Heart left ventricle (tissue), 16 donors: ENCODE data around the gene ARHGAP8. TPM values are rescaled to one million over a fixed set of nuclear protein-coding genes. Genes with fewer than 3 reads are reported as not detected.

Experiments
- ATAC-seq, 4 donors: fragments of 200-7000 bp; cut with Tn5 transposase; one replicate each; pipeline ENCODE4 v1.9.1; 2020 to 2022; ENCODE audit warnings: moderate library complexity in 4 of 4, mild to moderate bottlenecking in 3 of 4, moderate number of reproducible peaks in 1 of 4
- DNase-seq, 5 donors: peaks; one replicate each; pipeline ENCODE4 v3.0.0-alpha.2; 2020
- H3K27ac ChIP-seq, 12 donors: fragments of 200-600 bp; sonication (generic) in 4 of 12; one replicate each; pipeline versions ENCODE4 v1.5.0 to v1.8.0; 2016 to 2022; ENCODE audit warnings: mild to moderate bottlenecking in 2 of 12
- H3K27me3 ChIP-seq, 9 donors: fragments of 200-600 bp; sonication (generic) in 2 of 9; one replicate each; pipeline versions ENCODE4 v1.5.1 to v1.8.0; 2016 to 2022; ENCODE audit warnings: mild to moderate bottlenecking in 3 of 9
- H3K36me3 ChIP-seq, 9 donors: fragments of 200-600 bp; sonication (generic) in 2 of 9; one replicate each; pipeline versions ENCODE4 v1.5.0 to v1.8.0; 2018 to 2022; ENCODE audit warnings: mild to moderate bottlenecking in 2 of 9
- H3K4me1 ChIP-seq, 12 donors: fragments of 200-600 bp; sonication (generic) in 4 of 12; one replicate each; pipeline versions ENCODE4 v1.5.0 to v1.8.0; 2016 to 2022; ENCODE audit warnings: mild to moderate bottlenecking in 3 of 12
- H3K4me3 ChIP-seq, 12 donors: fragments of 200-600 bp; sonication (generic) in 4 of 12; one replicate each; pipeline versions ENCODE4 v1.5.0 to v1.8.0; 2017 to 2022; ENCODE audit warnings: mild to moderate bottlenecking in 9 of 12, moderate library complexity in 4 of 12
- H3K9me3 ChIP-seq, 12 donors: fragments of 200-600 bp; sonication (generic) in 4 of 12; one replicate each; pipeline versions ENCODE4 v1.5.0 to v1.8.0; 2016 to 2022; ENCODE audit warnings: mild to moderate bottlenecking in 1 of 12
- POLR2A ChIP-seq, 2 donors: fragments of 450-650 bp; IDR thresholded peaks; one replicate each; pipeline ENCODE4 v1.6.1; 2017; ENCODE audit warnings: antibody characterized with exemption in 2 of 2, mild to moderate bottlenecking in 2 of 2, moderate library complexity in 2 of 2
- WGBS, 4 donors: extraction: QIAGEN DNeasy Blood & Tissue Kit in 2 of 4; methylation state at CpG; one replicate each; pipeline versions ENCODE4 v1.1.5 to v1.1.7; 2013 to 2018; 5-methylcytosine and 5-hydroxymethylcytosine counted together
- intact Hi-C, 10 donors: fragments of 100-400 bp; cut with DNase I; formaldehyde crosslinking; loops; one replicate each; pipeline versions ENCODE4 v1.11.1 to v1.14.2; 2022
- polyA plus RNA-seq, 2 donors: library from polyadenylated mRNA; stranded (reverse); fragments of 200-250 nt; gene quantifications; one replicate each; pipeline ENCODE4 v1.2.3, GENCODE V29; 2013
- total RNA-seq, 9 donors: library from RNA; depleted of rRNA in 2 of 9; stranded (reverse); fragments of >200 nt in 2 of 9; fragmentation: NEBNext Ultra II Directional in 3 of 9; extraction: Animal tissue kit (Norgen Biotek cat#: 25700) in 3 of 9; gene quantifications; one replicate each; pipeline versions ENCODE4 v1.1.0 to v1.2.4, GENCODE V29; 2016 to 2023
- TF ChIP-seq, protein P1 (sequence below), 12 donors: fragments of 200-600 bp; sonication (generic) in 4 of 12; IDR thresholded peaks; one replicate each; pipeline versions ENCODE4 v1.5.0 to v1.8.0; 2018 to 2022; ENCODE audit warnings: antibody characterized with exemption in 12 of 12, mild to moderate bottlenecking in 5 of 12
- donor health status: ischemic (EF 13 %, LVEDD 7.1; RV severe dilation, severe dysfunction).
- donor health status: healthy with polysubstance abuse.
- donor health status: DM: no; HTN: yes; CAD: no.
- donor health status: DM: no; HTN: no; CAD: no.
- donor health status: ischemic (EF 25% LVEDD 6.9; RV normal size, moderate dysfunction).
- donor health status: ischemic (EF 25% LVEDD 5.7; RV mildly dilated, moderate dysfunction).
- donor health status: healthy.
- donor health status: DM: yes; HTN: yes; CAD: no.
- donor health status: ischemic (EF 35%, LVEDD 5.7; RV mildly dilated, moderate dysfunction).
- donor health status: nonischemic (EF 11% LVEDD 7.7; RV severe dilation, severe dysfunction).
- donor health status: DM: yes; HTN: yes; CAD: no.
- donor health status: PGD.
- donor health status: ischemic (EF 29% LVEDD 5.4; RV normal size, mild dysfunction).
- donor health status: nonischemic (EF 23%, LVEDD 6.1; RV moderate dilation, normal function).

The ARHGAP8 gene
- total and polyA plus RNA-seq, 11 donors: 0.08 to 1.3 (median 0.23) TPM; not detected in 7

GRCh38 chr22:44818727-44819126, 66.4 kb downstream of the ARHGAP8 start:
- peak in 1 of 5 donors; percentile 1 for DNase-seq
- no peaks in the 10 kb centered on the region for H3K9me3 ChIP-seq
- 89 to 93% (median 91%) methylated on average over 5 of the region's 5 CpGs for WGBS, 4 donors
- intact Hi-C loops: no loop called here
- no peaks in the 10 kb centered on the region for H3K36me3 ChIP-seq
- no peak for ATAC-seq
- H3K27ac ChIP-seq: no peak overlapping the region
- no peaks in the 10 kb centered on the region for H3K4me1 ChIP-seq
- H3K27me3 ChIP-seq: peaks cover 0 to 16% (median 0%) of the 10 kb centered on the region in 9 donors
- no peak for TF ChIP-seq POLR2A (IDR thresholded peaks at IDR 0.05)
- TF ChIP-seq, protein P1, sequence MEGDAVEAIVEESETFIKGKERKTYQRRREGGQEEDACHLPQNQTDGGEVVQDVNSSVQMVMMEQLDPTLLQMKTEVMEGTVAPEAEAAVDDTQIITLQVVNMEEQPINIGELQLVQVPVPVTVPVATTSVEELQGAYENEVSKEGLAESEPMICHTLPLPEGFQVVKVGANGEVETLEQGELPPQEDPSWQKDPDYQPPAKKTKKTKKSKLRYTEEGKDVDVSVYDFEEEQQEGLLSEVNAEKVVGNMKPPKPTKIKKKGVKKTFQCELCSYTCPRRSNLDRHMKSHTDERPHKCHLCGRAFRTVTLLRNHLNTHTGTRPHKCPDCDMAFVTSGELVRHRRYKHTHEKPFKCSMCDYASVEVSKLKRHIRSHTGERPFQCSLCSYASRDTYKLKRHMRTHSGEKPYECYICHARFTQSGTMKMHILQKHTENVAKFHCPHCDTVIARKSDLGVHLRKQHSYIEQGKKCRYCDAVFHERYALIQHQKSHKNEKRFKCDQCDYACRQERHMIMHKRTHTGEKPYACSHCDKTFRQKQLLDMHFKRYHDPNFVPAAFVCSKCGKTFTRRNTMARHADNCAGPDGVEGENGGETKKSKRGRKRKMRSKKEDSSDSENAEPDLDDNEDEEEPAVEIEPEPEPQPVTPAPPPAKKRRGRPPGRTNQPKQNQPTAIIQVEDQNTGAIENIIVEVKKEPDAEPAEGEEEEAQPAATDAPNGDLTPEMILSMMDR (IDR thresholded peaks at IDR 0.05): no peak
- no peak overlapping the region for H3K4me3 ChIP-seq

DNA sequence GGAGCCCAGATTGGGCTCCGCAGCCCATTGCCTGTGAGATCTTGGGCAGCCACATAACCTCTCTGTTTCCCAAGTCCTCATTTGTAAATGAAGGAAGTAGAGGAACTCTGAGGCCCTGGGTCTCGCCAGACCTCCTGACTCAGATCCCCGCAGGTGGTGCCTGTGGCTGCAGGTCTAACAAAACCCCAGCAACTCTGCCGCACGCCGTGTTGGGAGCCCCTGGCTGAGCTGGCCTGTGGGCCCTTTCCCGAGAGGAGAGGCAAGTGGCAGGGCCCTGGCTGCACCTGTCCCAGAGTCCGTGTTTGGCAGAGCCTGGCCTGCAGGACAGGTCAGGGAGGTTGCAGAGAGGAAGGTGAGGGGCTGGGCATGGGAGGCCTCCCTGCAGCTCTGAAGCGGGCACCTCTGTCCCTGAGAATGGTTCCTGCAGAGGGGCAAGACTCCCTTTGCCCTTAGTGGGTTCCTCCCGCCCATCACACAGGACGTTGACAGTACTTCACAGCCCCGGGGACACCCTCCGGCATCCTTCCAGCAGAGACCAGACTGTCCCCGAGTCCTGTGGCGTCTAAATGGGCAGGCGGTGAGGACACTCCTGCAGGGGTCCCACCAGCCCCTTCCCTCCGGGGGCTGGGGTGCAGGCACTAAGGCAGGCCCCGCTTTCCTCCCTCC, 67.7 kb downstream of the ARHGAP8 start:
- intact Hi-C loops: loop anchor here in 9 of 10 donors (1.0 to 10.0 kb wide), 6 partner anchors 135 to 442 kb away; no protein-coding TSS in a partner anchor
- DNase-seq: peak in 1 of 5 donors; percentile 13

DNA sequence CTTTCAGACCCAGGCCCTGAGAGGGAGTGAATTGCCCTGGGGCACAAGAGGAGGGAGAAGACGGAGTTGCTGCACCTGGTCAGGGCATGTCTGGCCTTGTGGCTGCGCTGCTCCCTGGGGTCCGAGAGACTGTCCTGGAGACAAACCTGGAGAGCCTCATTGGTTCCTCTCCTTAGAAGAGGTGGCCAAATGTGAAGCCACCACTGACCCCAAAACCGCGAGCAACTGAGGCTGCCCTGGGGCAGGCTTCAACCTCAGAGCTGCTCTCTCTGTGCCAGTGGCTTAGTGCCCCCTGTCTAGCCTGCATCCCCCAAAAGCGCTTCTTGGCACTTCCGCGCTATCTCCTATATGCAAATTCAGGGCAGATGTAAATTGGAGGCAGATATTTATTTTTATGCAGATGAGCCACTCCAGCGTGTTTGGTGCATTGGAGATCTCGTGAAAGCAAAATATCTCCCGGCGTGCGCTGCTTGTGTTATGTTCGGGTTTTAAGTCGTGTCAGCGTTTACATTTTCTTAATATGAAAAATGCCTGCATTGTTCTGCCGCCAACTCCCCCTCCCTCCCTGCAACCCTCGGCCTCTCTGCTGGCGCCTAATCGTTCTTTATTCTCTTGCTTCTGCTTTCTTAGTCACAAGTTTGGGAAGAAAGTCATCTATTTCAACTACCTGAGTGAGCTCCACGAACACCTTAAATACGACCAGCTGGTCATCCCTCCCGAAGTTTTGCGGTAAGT, 69.5 kb downstream of the ARHGAP8 start:
- TF ChIP-seq POLR2A (IDR thresholded peaks at IDR 0.05): no peak
- TF ChIP-seq, protein P1 (IDR thresholded peaks at IDR 0.05): no peak
- Histone ChIP-seq H3K36me3 (no peaks in the 10 kb centered on the region), H3K9me3 (no peaks in the 10 kb centered on the region), H3K4me3 (no peak overlapping the region), H3K27ac (no peak overlapping the region), H3K27me3 (peaks cover 0 to 13% (median 0%) of the 10 kb centered on the region in 9 donors), H3K4me1 (no peaks in the 10 kb centered on the region)
- no peak for DNase-seq
- no peak for ATAC-seq
- intact Hi-C loops: loop anchor here in 9 of 10 donors (2.0 to 10.0 kb wide), 5 partner anchors 133 to 440 kb away; no protein-coding TSS in a partner anchor
- 86 to 91% (median 87%) methylated on average over 24 of the region's 24 CpGs for WGBS, 4 donors

More for the DNA sequence above, 67.7 kb downstream of the ARHGAP8 start:
- TF ChIP-seq, protein P1 (IDR thresholded peaks at IDR 0.05): no peak
- TF ChIP-seq POLR2A (IDR thresholded peaks at IDR 0.05): no peak
- no peaks in the 10 kb centered on the region for H3K36me3 ChIP-seq
- 69 to 78% (median 73%) methylated on average over 10 to 18 of the region's 18 CpGs for WGBS, 4 donors
- no peak overlapping the region for H3K4me3 ChIP-seq
- H3K9me3 ChIP-seq: no peaks in the 10 kb centered on the region
- H3K27me3 ChIP-seq: peaks cover 0 to 16% (median 0%) of the 10 kb centered on the region in 9 donors
- no peak for ATAC-seq
- no peak overlapping the region for H3K27ac ChIP-seq
- H3K4me1 ChIP-seq: no peaks in the 10 kb centered on the region

- no peak for DNase-seq
- WGBS, 4 donors: 82 to 84% (median 83%) methylated on average over 13 of the region's 13 CpGs
- Histone ChIP-seq H3K4me1 (no peaks in the 10 kb centered on the region), H3K27ac (no peak overlapping the region), H3K27me3 (peaks cover 0 to 13% (median 0%) of the 10 kb centered on the region in 9 donors), H3K4me3 (no peak overlapping the region), H3K9me3 (no peaks in the 10 kb centered on the region), H3K36me3 (no peaks in the 10 kb centered on the region)
- ATAC-seq: no peak
- intact Hi-C loops: loop anchor here in 7 of 10 donors (5.0 to 10.0 kb wide), 4 partner anchors 132 to 440 kb away; no protein-coding TSS in a partner anchor
- TF ChIP-seq, protein P1 (IDR thresholded peaks at IDR 0.05): no peak
- TF ChIP-seq POLR2A (IDR thresholded peaks at IDR 0.05): no peak
Measured at GRCh38 chr22:44822534-44822933, 70.2 kb downstream of the ARHGAP8 start.
